OCI-LY1 (cell line): ENCODE measurements around the gene CD300C.

Source experiments
- H2AFZ ChIP-seq: fragments of 200-600 bp; sonication (generic), shearing (Covaris generic); 2 replicates; pipeline ENCODE4 v1.6.0; 2014; ENCODE audit warnings: antibody characterized with exemption, mild to moderate bottlenecking, low read length
- H3F3A ChIP-seq: fragments of 200-600 bp; sonication (generic), shearing (Covaris generic); 2 replicates; pipeline ENCODE4 v1.6.0; 2014; ENCODE audit warnings: mild to moderate bottlenecking, antibody characterized with exemption, low read length, moderate library complexity; ENCODE audit not compliant: insufficient read depth
- H3K27ac ChIP-seq: fragments of 200-600 bp; sonication (generic); 2 replicates; pipeline ENCODE4 v1.5.1; 2014; ENCODE audit warnings: low read length, mixed run types, mild to moderate bottlenecking, low read depth; ENCODE audit not compliant: poor library complexity, severe bottlenecking
- H3K27me3 ChIP-seq: fragments of 200-600 bp; sonication (generic); 2 replicates; pipeline ENCODE4 v1.6.0; 2014; ENCODE audit warnings: antibody characterized with exemption, mild to moderate bottlenecking, low read length, moderate library complexity; ENCODE audit not compliant: insufficient read depth
- H3K36me3 ChIP-seq: fragments of 200-600 bp; sonication (generic); 2 replicates; pipeline ENCODE4 v1.6.1; 2014; ENCODE audit warnings: mild to moderate bottlenecking, antibody characterized with exemption, low read length, moderate library complexity, mixed read lengths; ENCODE audit not compliant: insufficient read depth
- H3K4me1 ChIP-seq: fragments of 200-600 bp; sonication (generic); 2 replicates; pipeline ENCODE4 v1.5.1; 2014; ENCODE audit warnings: mild to moderate bottlenecking, low read length, moderate library complexity; ENCODE audit not compliant: insufficient read depth, severe bottlenecking
- H3K4me2 ChIP-seq: fragments of 200-600 bp; sonication (generic), shearing (Covaris generic); 2 replicates; pipeline ENCODE4 v1.6.1; 2014; ENCODE audit warnings: low read length
- H3K4me3 ChIP-seq: fragments of 200-600 bp; sonication (generic); 2 replicates; pipeline ENCODE4 v1.5.1; 2014; ENCODE audit warnings: low read length, low read depth, mild to moderate bottlenecking, mixed read lengths; ENCODE audit not compliant: poor library complexity, severe bottlenecking
- H3K79me2 ChIP-seq: fragments of 200-600 bp; shearing (Covaris generic); 2 replicates; pipeline ENCODE4 v1.6.1; 2016; ENCODE audit warnings: mixed run types, low read length, mixed read lengths; ENCODE audit not compliant: insufficient read depth
- H3K9ac ChIP-seq: fragments of 200-600 bp; sonication (generic), shearing (Covaris generic); 2 replicates; pipeline ENCODE4 v1.6.1; 2014; ENCODE audit warnings: mild to moderate bottlenecking, low read length, mixed read lengths
- H3K9me2 ChIP-seq: fragments of 200-600 bp; sonication (generic), shearing (Covaris generic); 2 replicates; pipeline ENCODE4 v1.6.1; 2014; ENCODE audit warnings: low read depth, mild to moderate bottlenecking, low read length, mixed read lengths
- H3K9me3 ChIP-seq: fragments of 200-600 bp; shearing (Covaris generic); 2 replicates; pipeline ENCODE4 v1.6.1; 2014; ENCODE audit warnings: low read length, mixed read lengths
- H4K20me1 ChIP-seq: fragments of 200-600 bp; sonication (generic), shearing (Covaris generic); 2 replicates; pipeline ENCODE4 v1.6.0; 2016; ENCODE audit warnings: mild to moderate bottlenecking, low read length; ENCODE audit not compliant: insufficient read depth
- EZH2 ChIP-seq: fragments of 200-600 bp; sonication (generic), shearing (Covaris generic); IDR thresholded peaks from 2 replicates; pipeline ENCODE4 v1.8.0; 2017; ENCODE audit warnings: borderline replicate concordance, mixed run types, mild to moderate bottlenecking, antibody characterized with exemption, low read length, moderate library complexity, mixed read lengths
- TF ChIP-seq, protein P1 (sequence below): fragments of 200-600 bp; sonication (generic), shearing (Covaris generic); IDR thresholded peaks from 2 replicates; pipeline ENCODE4 v1.5.1; 2017; ENCODE audit warnings: mild to moderate bottlenecking, antibody characterized with exemption, low read length, moderate library complexity, mixed read lengths

The CD300C gene

GRCh38 chr17:74515941-74516340 is 30.0 kb downstream of the CD300C start:
- no peaks in the 10 kb centered on the region for H3K27me3 ChIP-seq
- no peak overlapping the region for H3K4me2 ChIP-seq
- no peaks in the 10 kb centered on the region for H4K20me1 ChIP-seq

DNA sequence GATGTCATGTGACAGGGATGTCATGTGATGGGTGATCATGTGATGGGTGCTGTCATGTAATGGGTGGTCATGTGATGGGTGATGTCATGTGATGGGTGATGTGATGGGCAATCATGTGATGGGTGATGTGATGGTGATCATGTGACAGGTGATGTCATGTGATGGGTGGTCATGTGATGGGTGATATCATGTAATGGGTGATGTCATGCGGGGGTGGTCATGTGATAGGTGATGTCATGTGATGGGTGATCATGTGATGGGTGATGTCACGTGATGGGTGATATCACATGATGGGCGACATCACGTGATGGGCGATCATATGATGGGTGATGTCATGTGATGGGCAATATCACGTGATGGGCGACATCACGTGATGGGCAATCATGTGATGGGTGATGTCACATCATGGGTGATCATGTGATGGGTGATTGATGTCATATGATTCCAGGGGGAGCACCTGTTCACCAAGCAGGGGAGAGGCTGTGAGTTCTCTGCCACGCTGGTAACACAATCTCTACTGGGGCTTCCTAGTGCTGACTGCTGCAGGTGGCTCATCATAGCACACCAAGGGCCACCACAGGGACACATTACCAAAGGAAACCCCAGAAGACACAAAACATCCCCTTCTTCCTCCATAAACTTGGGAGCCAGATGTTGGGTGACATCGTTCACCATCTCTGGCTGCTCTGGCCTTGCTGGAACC is 31.1 kb downstream of the CD300C start:
- H3K9ac ChIP-seq = no peak overlapping the region
- H3K4me3 ChIP-seq = no peak overlapping the region
- H3K9me2 ChIP-seq = no peaks in the 10 kb centered on the region
- H3K27ac ChIP-seq = no peak overlapping the region
- no peaks in the 10 kb centered on the region for H3K4me1 ChIP-seq
- no peak overlapping the region for H3K4me2 ChIP-seq
- H3K27me3 ChIP-seq = no peaks in the 10 kb centered on the region
- peaks cover 9% of the 10 kb centered on the region; the same call in 1 of the 2 replicates for H3F3A ChIP-seq
- H3K79me2 ChIP-seq = no peaks in the 10 kb centered on the region
- no peaks in the 10 kb centered on the region for H3K9me3 ChIP-seq
- H4K20me1 ChIP-seq = no peaks in the 10 kb centered on the region
- no peak overlapping the region for H2AFZ ChIP-seq
- H3K36me3 ChIP-seq = no peaks in the 10 kb centered on the region
- TF ChIP-seq, protein P1, sequence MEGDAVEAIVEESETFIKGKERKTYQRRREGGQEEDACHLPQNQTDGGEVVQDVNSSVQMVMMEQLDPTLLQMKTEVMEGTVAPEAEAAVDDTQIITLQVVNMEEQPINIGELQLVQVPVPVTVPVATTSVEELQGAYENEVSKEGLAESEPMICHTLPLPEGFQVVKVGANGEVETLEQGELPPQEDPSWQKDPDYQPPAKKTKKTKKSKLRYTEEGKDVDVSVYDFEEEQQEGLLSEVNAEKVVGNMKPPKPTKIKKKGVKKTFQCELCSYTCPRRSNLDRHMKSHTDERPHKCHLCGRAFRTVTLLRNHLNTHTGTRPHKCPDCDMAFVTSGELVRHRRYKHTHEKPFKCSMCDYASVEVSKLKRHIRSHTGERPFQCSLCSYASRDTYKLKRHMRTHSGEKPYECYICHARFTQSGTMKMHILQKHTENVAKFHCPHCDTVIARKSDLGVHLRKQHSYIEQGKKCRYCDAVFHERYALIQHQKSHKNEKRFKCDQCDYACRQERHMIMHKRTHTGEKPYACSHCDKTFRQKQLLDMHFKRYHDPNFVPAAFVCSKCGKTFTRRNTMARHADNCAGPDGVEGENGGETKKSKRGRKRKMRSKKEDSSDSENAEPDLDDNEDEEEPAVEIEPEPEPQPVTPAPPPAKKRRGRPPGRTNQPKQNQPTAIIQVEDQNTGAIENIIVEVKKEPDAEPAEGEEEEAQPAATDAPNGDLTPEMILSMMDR = no peak
- no peak for TF ChIP-seq EZH2

More at GRCh38 chr17:74515941-74516340, 30.0 kb downstream of the CD300C start:
- no peaks in the 10 kb centered on the region for H3K9me2 ChIP-seq
- TF ChIP-seq, protein P1 = no peak
- TF ChIP-seq EZH2 = no peak
- H3K4me1 ChIP-seq = no peaks in the 10 kb centered on the region
- H2AFZ ChIP-seq = no peak overlapping the region
- H3K79me2 ChIP-seq = no peaks in the 10 kb centered on the region
- H3F3A ChIP-seq = peaks cover 9% of the 10 kb centered on the region; the same call in 1 of the 2 replicates
- no peak overlapping the region for H3K4me3 ChIP-seq
- no peaks in the 10 kb centered on the region for H3K36me3 ChIP-seq
- H3K9ac ChIP-seq = no peak overlapping the region
- H3K27ac ChIP-seq = no peak overlapping the region
- H3K9me3 ChIP-seq = no peaks in the 10 kb centered on the region

DNA sequence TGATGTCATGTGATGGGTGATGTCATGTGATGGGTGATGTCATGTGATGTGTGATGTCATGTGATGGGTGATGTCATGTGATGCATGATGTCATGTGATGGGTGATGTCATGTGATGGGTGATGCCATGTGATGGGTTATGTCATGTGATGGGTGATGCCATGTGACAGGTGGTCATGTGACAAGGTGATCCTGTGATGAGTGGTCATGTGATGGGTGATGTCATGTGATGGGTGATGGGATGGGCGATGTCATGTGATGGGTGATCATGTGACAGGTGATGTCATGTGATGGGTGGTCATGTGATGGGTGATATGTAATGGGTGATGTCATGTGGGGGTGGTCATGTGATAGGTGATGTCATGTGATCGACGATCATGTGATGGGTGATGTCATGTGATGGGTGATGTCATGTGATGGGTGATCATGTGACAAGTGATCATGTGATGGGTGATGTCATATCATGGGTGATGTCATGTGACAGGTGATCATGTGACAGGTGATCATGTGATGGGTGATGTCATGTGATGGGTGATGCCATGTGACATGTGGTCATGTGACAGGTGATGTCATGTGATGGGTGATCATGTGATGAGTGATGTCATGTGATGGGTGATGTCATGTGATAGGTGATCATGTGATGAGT is 31.8 kb downstream of the CD300C start:
- Histone ChIP-seq H2AFZ (no peak overlapping the region), H3K9me2 (no peaks in the 10 kb centered on the region), H3K9ac (no peak overlapping the region), H3K36me3 (no peaks in the 10 kb centered on the region), H3F3A (peaks cover 9% of the 10 kb centered on the region; the same call in 1 of the 2 replicates), H4K20me1 (no peaks in the 10 kb centered on the region), H3K9me3 (no peaks in the 10 kb centered on the region), H3K4me2 (no peak overlapping the region), H3K4me1 (no peaks in the 10 kb centered on the region), H3K27ac (no peak overlapping the region), H3K4me3 (no peak overlapping the region), H3K27me3 (no peaks in the 10 kb centered on the region), H3K79me2 (no peaks in the 10 kb centered on the region)
- no peak for TF ChIP-seq EZH2
- TF ChIP-seq, protein P1 = no peak
